Iris pigment epithelial cell (primary cell): ENCODE data around the gene SYT2.

Experiments used
- DNase-seq: peaks from one replicate; pipeline ENCODE4 v3.0.0-alpha.2; 2011; ENCODE audit warnings: low read depth

SYT2 gene

GRCh38 chr1:202679406-202680177 lies 30.7 kb downstream of the SYT2 start:
- no peak for DNase-seq

GRCh38 chr1:202677433-202677832 lies 32.8 kb downstream of the SYT2 start:
- DNase-seq: no peak

GRCh38 chr1:202673531-202673930 lies 36.7 kb downstream of the SYT2 start:
- no peak for DNase-seq

GRCh38 chr1:202671399-202671798 lies 38.9 kb downstream of the SYT2 start:
- peak; percentile 9 for DNase-seq

- no peak for DNase-seq
Observed at GRCh38 chr1:202665417-202665816, 44.8 kb downstream of the SYT2 start.

- DNase-seq: peak; percentile 49
Observed at GRCh38 chr1:202664083-202664482, 46.2 kb downstream of the SYT2 start.

- no peak for DNase-seq
Observed at GRCh38 chr1:202663131-202663530, 47.1 kb downstream of the SYT2 start.

GRCh38 chr1:202662081-202662480 lies 48.2 kb downstream of the SYT2 start:
- no peak for DNase-seq

GRCh38 chr1:202661136-202661845 lies 49.0 kb downstream of the SYT2 start:
- DNase-seq: no peak

- DNase-seq: no peak
Observed at GRCh38 chr1:202659974-202660373, 50.3 kb downstream of the SYT2 start.

- no peak for DNase-seq
Observed at GRCh38 chr1:202659541-202659940, 50.7 kb downstream of the SYT2 start.

GRCh38 chr1:202658769-202659168 lies 51.5 kb downstream of the SYT2 start:
- DNase-seq: no peak

- no peak for DNase-seq
Observed at GRCh38 chr1:202658251-202658759, 51.9 kb downstream of the SYT2 start.

- DNase-seq: peak; percentile 38
Observed at GRCh38 chr1:202656951-202657646, 53.2 kb downstream of the SYT2 start.

GRCh38 chr1:202656057-202656456 lies 54.2 kb downstream of the SYT2 start:
- peak; percentile 12 for DNase-seq

- DNase-seq: no peak
Observed at GRCh38 chr1:202654079-202654478, 56.2 kb downstream of the SYT2 start.

GRCh38 chr1:202649553-202650392 lies 60.5 kb downstream of the SYT2 start:
- DNase-seq: no peak

GRCh38 chr1:202648605-202649226 lies 61.5 kb downstream of the SYT2 start:
- no peak for DNase-seq

- no peak for DNase-seq
Observed at GRCh38 chr1:202645097-202645476, 65.2 kb downstream of the SYT2 start.

GRCh38 chr1:202644219-202645096 lies 65.8 kb downstream of the SYT2 start:
- DNase-seq: no peak
